GM23338 (cell line): ENCODE measurements around the gene GUCA1C. TPM values are rescaled to one million over a fixed set of nuclear protein-coding genes. Genes with fewer than 3 reads are reported as not detected.

Experiments
- ATAC-seq: fragments of 200-7000 bp; cut with Tn5 transposase; 3 replicates; pipeline ENCODE4 v1.9.1; 2020
- DNase-seq: peaks from one replicate; pipeline ENCODE4 v3.0.0-alpha.2; 2015; ENCODE audit warnings: low spot score
- H2AFZ ChIP-seq: fragments of 200-600 bp; sonication (generic); 2 replicates; pipeline ENCODE4 v1.8.0; 2016; ENCODE audit warnings: antibody characterized with exemption, mild to moderate bottlenecking, moderate library complexity
- H3F3A ChIP-seq: fragments of 200-600 bp; sonication (generic); replicated peaks from 2 replicates; pipeline ENCODE4 v1.8.0; 2017; ENCODE audit warnings: antibody characterized with exemption, mixed run types, low read depth
- H3K27ac ChIP-seq: fragments of 200-600 bp; sonication (generic); 2 replicates; pipeline ENCODE4 v1.6.1; 2016; ENCODE audit warnings: low read depth
- H3K27me3 ChIP-seq: fragments of 200-600 bp; sonication (generic); 2 replicates; pipeline ENCODE4 v1.8.0; 2016; ENCODE audit warnings: mild to moderate bottlenecking, mixed run types, moderate library complexity; ENCODE audit not compliant: insufficient read depth
- H3K36me3 ChIP-seq: fragments of 200-600 bp; sonication (generic); 2 replicates; pipeline ENCODE4 v1.8.0; 2016; ENCODE audit warnings: mild to moderate bottlenecking; ENCODE audit not compliant: insufficient read depth
- H3K4me1 ChIP-seq: fragments of 200-600 bp; sonication (generic); 2 replicates; pipeline ENCODE4 v1.8.0; 2016; ENCODE audit warnings: mild to moderate bottlenecking, moderate library complexity; ENCODE audit not compliant: insufficient read depth
- H3K4me2 ChIP-seq: fragments of 200-600 bp; sonication (generic); 2 replicates; pipeline ENCODE4 v1.7.1; 2017; ENCODE audit warnings: mixed run types
- H3K4me3 ChIP-seq: fragments of 200-600 bp; sonication (generic); 2 replicates; pipeline ENCODE4 v1.6.1; 2016; ENCODE audit warnings: mixed run types
- H3K79me2 ChIP-seq: fragments of 200-600 bp; sonication (generic); replicated peaks from 2 replicates; pipeline ENCODE4 v1.8.0; 2017; ENCODE audit warnings: mild to moderate bottlenecking; ENCODE audit not compliant: insufficient read depth
- H3K9me2 ChIP-seq: fragments of 200-600 bp; sonication (generic); 2 replicates; pipeline ENCODE4 v1.8.0; 2017; ENCODE audit not compliant: insufficient read depth
- H4K20me1 ChIP-seq: fragments of 200-600 bp; sonication (generic); replicated peaks from 2 replicates; pipeline ENCODE4 v1.8.0; 2017; ENCODE audit warnings: mild to moderate bottlenecking; ENCODE audit not compliant: insufficient read depth
- H3K27ac Mint-ChIP-seq: 2 replicates; pipeline ENCODE4 v1.8.0; 2020; ENCODE audit warnings: inconsistent platforms, mild to moderate bottlenecking, moderate library complexity, mixed read lengths
- H3K27me3 Mint-ChIP-seq: 3 replicates; pipeline ENCODE4 v1.8.0; 2022; ENCODE audit warnings: low read depth, mild to moderate bottlenecking, moderate library complexity, mixed read lengths, inconsistent platforms; ENCODE audit not compliant: insufficient read depth, poor library complexity
- H3K36me3 Mint-ChIP-seq: 3 replicates; pipeline ENCODE4 v1.8.0; 2021; ENCODE audit warnings: low read depth, mild to moderate bottlenecking, inconsistent platforms, moderate library complexity, mixed read lengths
- H3K4me1 Mint-ChIP-seq: 3 replicates; pipeline ENCODE4 v1.8.0; 2020; ENCODE audit warnings: mild to moderate bottlenecking, inconsistent platforms, mixed read lengths
- H3K4me3 Mint-ChIP-seq: 3 replicates; pipeline ENCODE4 v1.8.0; 2021; ENCODE audit warnings: moderate library complexity, mild to moderate bottlenecking, inconsistent platforms, mixed read lengths
- H3K9me3 Mint-ChIP-seq: 3 replicates; pipeline ENCODE4 v1.8.0; 2020; ENCODE audit warnings: moderate library complexity, mild to moderate bottlenecking, inconsistent platforms, mixed read lengths
- EZH2 ChIP-seq: fragments of 200-600 bp; sonication (generic); IDR thresholded peaks from one replicate; pipeline ENCODE4 v1.8.0; 2017; ENCODE audit warnings: antibody characterized with exemption, mild to moderate bottlenecking, low read depth; ENCODE audit not compliant: unreplicated experiment
- EZH2phosphoT487 ChIP-seq: fragments of 200-600 bp; sonication (generic); IDR thresholded peaks from one replicate; pipeline ENCODE4 v1.8.1; 2018; ENCODE audit warnings: antibody characterized with exemption; ENCODE audit not compliant: unreplicated experiment
- JUNB ChIP-seq: IDR thresholded peaks from one replicate; pipeline ENCODE4 v1.6.1; 2016; ENCODE audit warnings: antibody characterized with exemption; ENCODE audit not compliant: unreplicated experiment
- NANOG ChIP-seq: IDR thresholded peaks from 2 replicates; pipeline ENCODE4 v1.6.1; 2016; ENCODE audit warnings: antibody characterized with exemption, borderline replicate concordance
- POLR2AphosphoS5 ChIP-seq: IDR thresholded peaks from 2 replicates; pipeline ENCODE4 v1.6.1; 2016; ENCODE audit warnings: antibody characterized with exemption, low read depth
- REST ChIP-seq: IDR thresholded peaks from one replicate; pipeline ENCODE4 v1.6.1; 2018; ENCODE audit warnings: antibody characterized with exemption; ENCODE audit not compliant: unreplicated experiment
- ZNF331 ChIP-seq: fragments of 250-450 bp; sonication (Bioruptor Pico); IDR thresholded peaks from 2 replicates; pipeline ENCODE4 v1.5.0; 2020; ENCODE audit warnings: low read depth, mild to moderate bottlenecking, moderate library complexity
- ZNF462 ChIP-seq: fragments of 250-450 bp; sonication (Bioruptor Pico); IDR thresholded peaks from 2 replicates; pipeline ENCODE4 v1.5.0; 2020; ENCODE audit warnings: mild to moderate bottlenecking, moderate library complexity
- polyA plus RNA-seq: library from polyadenylated mRNA; unstranded; fragments of >200 nt; fragmentation: Nextera tagmentation; extraction: Ambion mirVana; gene quantifications from 2 replicates; pipeline ENCODE4 v1.2.1, GENCODE V29; 2016
- total RNA-seq: library from RNA; depleted of rRNA; stranded (reverse); fragments of >200 nt; shearing (Covaris generic); gene quantifications from 2 replicates; pipeline ENCODE4 v1.2.3, GENCODE V29; 2014
- TF ChIP-seq, protein P1 (sequence below), 2 experiments: fragments of 200-600 bp in 1 of 2; sonication (generic) in 1 of 2; conservative IDR thresholded peaks; 2 replicates each; pipeline versions ENCODE4 v1.5.1 to v1.6.1; 2016 to 2017; ENCODE audit warnings: antibody characterized with exemption in 2 of 2, low read depth in 2 of 2, mild to moderate bottlenecking in 2 of 2, moderate library complexity in 1 of 2

GUCA1C gene
- total and polyA plus RNA-seq, 2 experiments from 2014 or later, result not detected

- TF ChIP-seq POLR2AphosphoS5 (no peak), EZH2phosphoT487 (no peak), ZNF331 (CRISPR knock-in tag) (no peak), REST (no peak), JUNB (no peak)
Observed at GRCh38 chr3:108940568-108941263, 13.0 kb downstream of the GUCA1C start (continued).

DNA sequence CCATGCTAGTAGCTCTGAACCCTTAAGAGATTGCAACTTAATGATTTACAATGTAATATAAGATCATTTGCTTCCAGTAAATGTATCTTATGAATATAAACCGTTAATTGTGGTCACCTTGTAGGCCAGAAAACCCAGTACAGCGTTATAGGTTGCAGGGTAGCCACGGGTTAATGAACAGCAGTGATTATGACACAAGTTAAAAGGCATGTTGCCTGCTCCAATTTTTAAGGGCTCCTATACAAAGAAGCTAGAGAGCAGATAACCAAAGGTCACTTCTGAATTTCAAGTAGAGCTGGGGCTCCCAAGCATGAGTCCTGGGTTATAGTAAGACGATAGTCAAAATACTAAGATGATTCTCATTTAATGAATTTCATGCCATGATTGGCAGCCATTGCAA is 13.5 kb downstream of the GUCA1C start:
- Histone ChIP-seq H3K79me2 (no peaks in the 10 kb centered on the region), H3F3A (no peaks in the 10 kb centered on the region), H4K20me1 (no peaks in the 10 kb centered on the region), H3K27me3 (no peaks in the 10 kb centered on the region), H3K27ac (no peak overlapping the region), H3K4me3 (no peak overlapping the region), H3K9me2 (no peaks in the 10 kb centered on the region), H3K4me2 (no peak overlapping the region), H2AFZ (peak overlapping the region; percentile 43; the same call in 1 of the 2 replicates), H3K4me1 (no peaks in the 10 kb centered on the region), H3K36me3 (no peaks in the 10 kb centered on the region)
- DNase-seq, result no peak
- no peaks in the 10 kb centered on the region; the same call in 2 of the 3 replicates for H3K4me1 Mint-ChIP-seq
- H3K4me3 Mint-ChIP-seq, result no peak overlapping the region
- no peak for ATAC-seq
- H3K9me3 Mint-ChIP-seq, result no peaks in the 10 kb centered on the region
- H3K36me3 Mint-ChIP-seq, result no peaks in the 10 kb centered on the region
- H3K27ac Mint-ChIP-seq, result no peak overlapping the region
- no peaks in the 10 kb centered on the region for H3K27me3 Mint-ChIP-seq
- TF ChIP-seq JUNB, result no peak
- TF ChIP-seq NANOG, result no peak
- TF ChIP-seq REST, result no peak
- TF ChIP-seq, protein P1, sequence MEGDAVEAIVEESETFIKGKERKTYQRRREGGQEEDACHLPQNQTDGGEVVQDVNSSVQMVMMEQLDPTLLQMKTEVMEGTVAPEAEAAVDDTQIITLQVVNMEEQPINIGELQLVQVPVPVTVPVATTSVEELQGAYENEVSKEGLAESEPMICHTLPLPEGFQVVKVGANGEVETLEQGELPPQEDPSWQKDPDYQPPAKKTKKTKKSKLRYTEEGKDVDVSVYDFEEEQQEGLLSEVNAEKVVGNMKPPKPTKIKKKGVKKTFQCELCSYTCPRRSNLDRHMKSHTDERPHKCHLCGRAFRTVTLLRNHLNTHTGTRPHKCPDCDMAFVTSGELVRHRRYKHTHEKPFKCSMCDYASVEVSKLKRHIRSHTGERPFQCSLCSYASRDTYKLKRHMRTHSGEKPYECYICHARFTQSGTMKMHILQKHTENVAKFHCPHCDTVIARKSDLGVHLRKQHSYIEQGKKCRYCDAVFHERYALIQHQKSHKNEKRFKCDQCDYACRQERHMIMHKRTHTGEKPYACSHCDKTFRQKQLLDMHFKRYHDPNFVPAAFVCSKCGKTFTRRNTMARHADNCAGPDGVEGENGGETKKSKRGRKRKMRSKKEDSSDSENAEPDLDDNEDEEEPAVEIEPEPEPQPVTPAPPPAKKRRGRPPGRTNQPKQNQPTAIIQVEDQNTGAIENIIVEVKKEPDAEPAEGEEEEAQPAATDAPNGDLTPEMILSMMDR (conservative IDR thresholded peaks at IDR 0.05; ENCODE audit: low read depth in 2 of 2), result no peak
- no peak for TF ChIP-seq ZNF462 (CRISPR knock-in tag)
- no peak for TF ChIP-seq EZH2
